GM18502 (cell line): ENCODE measurements around the gene SCN1A.

ENCODE experiments used
- ATAC-seq: cut with Tn5 transposase; IDR thresholded peaks from one replicate; pipeline ENCODE4 v1.9.1; 2021; ENCODE audit warnings: mild to moderate bottlenecking; ENCODE audit not compliant: unreplicated experiment, poor library complexity

Gene SCN1A

GRCh38 chr2:166088634-166089033 is 39.2 kb downstream of the SCN1A start:
- no peak for ATAC-seq

GRCh38 chr2:166084301-166084700 is 43.5 kb downstream of the SCN1A start:
- no peak for ATAC-seq

- ATAC-seq = no peak
These were observed 45.1 kb downstream of the SCN1A start for GRCh38 chr2:166082736-166083135.

GRCh38 chr2:166081852-166082251 is 46.0 kb downstream of the SCN1A start:
- no peak for ATAC-seq

- no peak for ATAC-seq
These were observed 46.6 kb downstream of the SCN1A start for GRCh38 chr2:166081131-166081632.

- ATAC-seq = no peak
These were observed 53.4 kb downstream of the SCN1A start for GRCh38 chr2:166074430-166074829.

- ATAC-seq = no peak
These were observed 53.8 kb downstream of the SCN1A start for GRCh38 chr2:166074011-166074410.

- no peak for ATAC-seq
These were observed 57.6 kb downstream of the SCN1A start for GRCh38 chr2:166070231-166070630.

GRCh38 chr2:166068981-166069380 is 58.8 kb downstream of the SCN1A start:
- ATAC-seq = no peak

- no peak for ATAC-seq
These were observed 60.6 kb downstream of the SCN1A start for GRCh38 chr2:166067229-166067628.

GRCh38 chr2:166060191-166060590 is 67.6 kb downstream of the SCN1A start:
- no peak for ATAC-seq

- ATAC-seq = no peak
These were observed 70.3 kb downstream of the SCN1A start for GRCh38 chr2:166057370-166058164.

GRCh38 chr2:166044853-166045483 is 82.9 kb downstream of the SCN1A start:
- no peak for ATAC-seq

- ATAC-seq = no peak
These were observed 84.9 kb downstream of the SCN1A start for GRCh38 chr2:166042768-166043390.

GRCh38 chr2:166042356-166042755 is 85.5 kb downstream of the SCN1A start:
- ATAC-seq = no peak

GRCh38 chr2:166041613-166042012 is 86.2 kb downstream of the SCN1A start:
- no peak for ATAC-seq

GRCh38 chr2:166032361-166032760 is 95.5 kb downstream of the SCN1A start:
- ATAC-seq = no peak

- no peak for ATAC-seq
These were observed 96.8 kb downstream of the SCN1A start for GRCh38 chr2:166031054-166031453.

GRCh38 chr2:166025313-166025712 is 102.5 kb downstream of the SCN1A start:
- ATAC-seq = no peak

- ATAC-seq = no peak
These were observed 110.6 kb downstream of the SCN1A start for GRCh38 chr2:166017208-166017607.

GRCh38 chr2:166013878-166014277 is 113.9 kb downstream of the SCN1A start:
- no peak for ATAC-seq
